Activated naive CD4-positive, alpha-beta T cell treated with anti-CD3 and anti-CD28 coated beads, Interleukin-2, amount 50 U/mL, for 72 hours (primary cell): ENCODE results near the gene CAPN11. TPM values are rescaled to one million over a fixed set of nuclear protein-coding genes. Genes with fewer than 3 reads are reported as not detected.
A peak's percentile ranks its signal among the peaks of the same experiment; 100 is the strongest.
"Not testable (repeated sequence)": the region's sequence is repeated elsewhere in the genome, so short reads cannot be mapped to it uniquely, and the experiment has no call there.

Source experiments
- ATAC-seq, 2 donors: fragments of 150-1000 bp; cut with Tn5 transposase; 2 replicates each; pipeline ENCODE4 v1.10.0; 2021; ENCODE audit warnings: mild to moderate bottlenecking in 2 of 2, moderate library complexity in 2 of 2
- DNase-seq, 2 donors: peaks; one replicate each; pipeline ENCODE4 v3.0.0; 2021 to 2022; ENCODE audit warnings: low spot score in 2 of 2
- H3K27ac Mint-ChIP-seq, 2 donors: one replicate each; pipeline ENCODE4 v1.8.0; 2022; ENCODE audit warnings: mild to moderate bottlenecking in 2 of 2, mixed read lengths in 2 of 2
- H3K36me3 Mint-ChIP-seq, 2 donors: one replicate each; pipeline ENCODE4 v1.8.0; 2022; ENCODE audit warnings: mixed read lengths in 2 of 2
- H3K9me3 Mint-ChIP-seq, 2 donors: one replicate each; pipeline ENCODE4 v1.8.0; 2022; ENCODE audit warnings: mixed read lengths in 2 of 2
- total RNA-seq, 2 donors: library from RNA; stranded (reverse); gene quantifications; one replicate each; pipeline ENCODE4 v1.2.3, GENCODE V29; 2022

CAPN11 gene
- total RNA-seq, 2 donors from 2014 or later, result 0.23 to 0.32 TPM

- ATAC-seq (no peak), DNase-seq (no peak)
- H3K36me3 Mint-ChIP-seq, result no peaks in the 10 kb centered on the region
- no peak overlapping the region for H3K27ac Mint-ChIP-seq
- no peaks in the 10 kb centered on the region for H3K9me3 Mint-ChIP-seq
Observed at GRCh38 chr6:44169154-44169553, 10.5 kb downstream of the CAPN11 start.

GRCh38 chr6:44169886-44170570 is 11.4 kb downstream of the CAPN11 start:
- DNase-seq (no peak), ATAC-seq (no peak)
- Mint-ChIP-seq H3K27ac (no peak overlapping the region), H3K36me3 (no peaks in the 10 kb centered on the region), H3K9me3 (no peaks in the 10 kb centered on the region)

DNA sequence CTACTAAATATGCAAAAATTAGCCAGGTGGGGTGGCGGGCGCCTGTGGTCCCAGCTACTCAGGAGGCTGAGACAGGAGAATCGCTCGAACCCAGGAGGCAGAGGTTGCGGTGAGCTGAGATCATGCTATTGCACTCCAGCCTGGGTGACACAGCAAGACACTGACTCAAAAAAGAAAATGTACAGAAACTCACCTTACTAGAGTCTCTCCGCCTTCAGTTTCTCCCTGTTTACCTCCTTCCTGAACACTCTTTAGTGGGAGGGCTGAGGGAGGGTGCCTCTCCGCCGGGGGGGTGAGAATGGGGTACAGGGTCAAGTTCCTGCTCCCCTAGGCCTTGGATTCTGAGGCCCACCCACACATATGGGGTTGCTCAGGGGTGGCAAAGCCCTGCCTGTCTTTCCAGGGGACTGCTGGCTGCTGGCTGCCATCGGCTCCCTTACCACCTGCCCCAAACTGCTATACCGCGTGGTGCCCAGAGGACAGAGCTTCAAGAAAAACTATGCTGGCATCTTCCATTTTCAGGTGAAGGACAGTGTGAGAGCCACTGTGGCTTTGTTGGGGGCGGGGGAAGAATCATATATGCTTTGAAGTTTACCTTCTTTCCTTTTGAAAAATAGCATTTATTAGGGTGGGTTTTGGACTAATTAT is 13.4 kb downstream of the CAPN11 start:
- Mint-ChIP-seq H3K27ac (peak overlapping the region in 1 of 2 donors; percentile 80), H3K9me3 (no peaks in the 10 kb centered on the region), H3K36me3 (no peaks in the 10 kb centered on the region)
- DNase-seq (no peak), ATAC-seq (peak in 1 of 2 donors; percentile 75)

- ATAC-seq, result peak; percentile 84 to 94
- peak; percentile 80 to 84 for DNase-seq
- Mint-ChIP-seq H3K9me3 (no peaks in the 10 kb centered on the region), H3K36me3 (no peaks in the 10 kb centered on the region), H3K27ac (peak overlapping the region in 1 of 2 donors; percentile 80)
Observed at GRCh38 chr6:44172731-44173500, 14.3 kb downstream of the CAPN11 start.

DNA sequence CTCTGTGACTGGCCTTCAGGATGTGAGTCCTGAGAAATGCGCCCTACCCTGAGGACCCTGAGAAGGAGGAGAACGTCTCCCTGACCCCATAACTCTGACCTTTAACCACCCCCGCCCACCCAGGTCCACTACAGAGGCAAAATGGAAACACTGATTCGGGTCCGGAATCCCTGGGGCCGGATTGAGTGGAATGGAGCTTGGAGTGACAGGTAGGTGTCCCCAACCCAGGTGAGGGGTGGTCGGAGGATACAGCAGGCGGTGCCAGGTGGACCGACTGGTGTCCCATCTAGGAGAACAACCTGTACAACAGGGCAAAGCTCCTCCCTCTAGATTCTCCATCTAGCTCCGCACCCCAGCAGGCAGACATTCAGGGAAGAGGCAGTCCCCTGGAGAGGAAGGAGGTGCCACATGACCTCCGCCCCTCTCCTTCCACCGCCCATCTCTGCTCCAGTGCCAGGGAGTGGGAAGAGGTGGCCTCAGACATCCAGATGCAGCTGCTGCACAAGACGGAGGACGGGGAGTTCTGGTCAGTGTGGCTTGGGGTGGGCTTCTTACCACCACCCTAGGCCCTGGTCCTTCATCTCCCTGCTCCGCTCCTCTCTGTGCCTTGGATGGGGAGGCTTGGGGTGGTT is 17.6 kb downstream of the CAPN11 start:
- no peak for ATAC-seq
- H3K27ac Mint-ChIP-seq, result no peak overlapping the region
- no peak for DNase-seq
- H3K9me3 Mint-ChIP-seq, result no peaks in the 10 kb centered on the region
- no peaks in the 10 kb centered on the region for H3K36me3 Mint-ChIP-seq

DNA sequence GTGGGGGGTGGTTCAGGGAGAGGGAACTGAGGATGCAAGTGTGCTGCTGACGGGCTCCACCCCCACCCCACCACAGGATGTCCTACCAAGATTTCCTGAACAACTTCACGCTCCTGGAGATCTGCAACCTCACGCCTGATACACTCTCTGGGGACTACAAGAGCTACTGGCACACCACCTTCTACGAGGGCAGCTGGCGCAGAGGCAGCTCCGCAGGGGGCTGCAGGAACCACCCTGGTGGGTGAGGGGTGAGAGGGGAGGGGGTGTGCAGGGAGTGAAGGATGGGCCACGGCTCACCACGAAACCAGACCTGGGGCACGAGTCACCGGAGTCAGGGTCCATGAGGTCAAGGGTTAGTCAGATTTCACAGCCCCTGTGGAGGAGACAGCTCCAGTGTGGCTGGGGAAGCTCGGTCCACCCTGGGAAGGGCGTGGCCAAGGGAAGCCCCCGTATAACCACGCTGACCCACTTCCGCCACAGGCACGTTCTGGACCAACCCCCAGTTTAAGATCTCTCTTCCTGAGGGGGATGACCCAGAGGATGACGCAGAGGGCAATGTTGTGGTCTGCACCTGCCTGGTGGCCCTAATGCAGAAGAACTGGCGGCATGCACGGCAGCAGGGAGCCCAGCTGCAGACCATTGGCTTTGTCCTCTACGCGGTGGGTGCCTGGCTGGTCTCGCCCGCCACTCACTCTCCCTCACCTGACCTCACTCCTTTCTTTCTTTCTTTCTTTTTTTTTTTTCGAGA is 18.3 kb downstream of the CAPN11 start:
- Mint-ChIP-seq H3K27ac (no peak overlapping the region), H3K9me3 (no peaks in the 10 kb centered on the region), H3K36me3 (no peaks in the 10 kb centered on the region)
- DNase-seq (no peak), ATAC-seq (peak in 1 of 2 donors; percentile 43)

DNA sequence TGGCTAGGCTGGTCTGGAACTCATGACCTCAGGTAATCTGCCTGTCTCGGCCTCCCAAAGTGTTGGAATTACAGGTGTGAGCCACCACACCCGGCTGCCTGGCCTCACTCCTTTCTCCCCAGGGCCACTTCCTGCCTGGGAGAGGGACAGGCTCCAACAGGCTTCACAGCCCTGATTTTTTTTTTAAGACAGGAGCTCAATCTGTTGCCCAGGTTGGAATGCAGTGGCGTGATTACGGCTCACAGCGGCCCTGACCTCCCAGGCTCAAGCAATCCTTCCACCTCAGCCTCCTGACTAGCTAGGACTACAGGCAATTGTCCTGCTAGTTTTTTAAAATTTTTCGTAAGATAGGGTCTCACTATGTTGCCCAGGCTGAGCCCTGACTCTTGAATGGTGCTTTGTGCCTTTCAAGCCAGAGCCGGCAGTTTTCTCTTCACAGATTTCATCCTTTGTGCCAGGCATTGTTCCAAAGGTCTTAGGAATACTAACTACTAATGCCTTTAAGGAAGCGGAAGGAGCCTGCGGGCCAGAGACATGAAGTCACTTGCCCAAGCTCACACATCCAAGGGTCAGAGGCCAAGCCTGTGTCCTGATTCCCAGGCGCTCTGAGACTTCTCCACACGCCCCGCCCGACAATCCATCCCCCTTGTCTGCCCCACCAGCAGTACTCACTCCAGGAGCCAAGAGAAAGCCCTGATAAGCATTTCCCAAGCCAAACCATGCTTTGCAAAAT is 19.2 kb downstream of the CAPN11 start:
- no peak for ATAC-seq

DNA sequence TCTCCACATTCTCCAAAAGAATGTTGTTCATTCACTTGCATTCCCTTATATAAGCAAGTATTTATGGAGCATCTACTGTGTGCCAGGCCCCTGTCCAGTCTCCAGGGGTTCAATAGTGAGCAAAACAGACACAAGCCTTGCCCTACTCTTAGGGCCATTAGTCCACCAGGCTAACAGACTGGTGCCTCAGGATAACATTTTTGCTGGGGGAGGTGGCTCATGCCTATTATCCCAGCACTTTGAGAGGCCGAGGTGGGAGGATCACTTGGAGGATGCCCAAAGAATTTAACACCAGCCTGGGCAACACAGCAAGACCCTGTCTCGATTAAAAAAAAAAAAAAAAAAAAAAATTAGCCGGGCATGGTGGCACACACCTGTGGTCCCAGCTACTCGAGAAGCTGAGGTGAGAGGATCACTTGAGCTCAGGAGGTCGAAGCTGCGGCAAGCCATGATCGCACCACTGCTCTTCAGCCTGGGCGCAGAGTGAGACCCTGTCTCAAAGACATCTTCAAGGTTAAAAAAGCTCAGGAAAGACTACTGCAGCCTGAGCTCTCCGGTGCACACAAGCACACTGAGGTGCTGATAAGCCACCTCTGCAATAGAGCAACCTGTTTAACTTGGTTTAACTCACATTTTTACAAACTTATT is 19.9 kb downstream of the CAPN11 start:
- no peaks in the 10 kb centered on the region for H3K9me3 Mint-ChIP-seq

More for the DNA sequence above, 19.2 kb downstream of the CAPN11 start:
- H3K36me3 Mint-ChIP-seq, result no peaks in the 10 kb centered on the region
- DNase-seq, result no peak
- H3K27ac Mint-ChIP-seq, result peak overlapping the region in 1 of 2 donors; percentile 5
- H3K9me3 Mint-ChIP-seq, result no peaks in the 10 kb centered on the region

GRCh38 chr6:44179072-44179536 is 20.5 kb downstream of the CAPN11 start:
- Mint-ChIP-seq H3K27ac (no peak overlapping the region), H3K9me3 (no peaks in the 10 kb centered on the region), H3K36me3 (no peaks in the 10 kb centered on the region)
- DNase-seq, result no peak
- no peak for ATAC-seq

More for the DNA sequence above, 19.9 kb downstream of the CAPN11 start:
- DNase-seq (no peak), ATAC-seq (no peak)
- Mint-ChIP-seq H3K27ac (no peak overlapping the region), H3K36me3 (no peaks in the 10 kb centered on the region)

DNA sequence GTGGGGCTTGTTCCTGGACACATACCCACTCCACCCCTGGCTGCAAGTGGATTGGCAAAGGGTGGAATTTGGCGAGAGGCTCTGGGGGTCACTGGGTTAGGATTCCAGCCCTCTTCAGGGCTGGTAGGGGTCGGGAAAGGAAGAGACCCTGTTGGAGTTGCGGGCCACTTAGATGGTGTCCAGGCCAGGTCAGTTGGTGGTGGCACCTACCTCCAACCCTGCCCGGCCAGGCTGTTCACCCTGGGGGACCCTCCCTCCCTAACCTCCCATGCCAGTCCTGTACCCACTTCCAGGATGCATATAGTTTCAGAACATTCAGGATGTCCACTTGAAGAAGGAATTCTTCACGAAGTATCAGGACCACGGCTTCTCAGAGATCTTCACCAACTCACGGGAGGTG is 21.0 kb downstream of the CAPN11 start:
- ATAC-seq (no peak), DNase-seq (no peak)
- no peak overlapping the region for H3K27ac Mint-ChIP-seq
- H3K36me3 Mint-ChIP-seq, result no peaks in the 10 kb centered on the region
- H3K9me3 Mint-ChIP-seq, result no peaks in the 10 kb centered on the region

GRCh38 chr6:44180406-44180805 is 21.8 kb downstream of the CAPN11 start:
- no peaks in the 10 kb centered on the region for H3K36me3 Mint-ChIP-seq
- H3K9me3 Mint-ChIP-seq, result no peaks in the 10 kb centered on the region
- no peak for DNase-seq
- no peak overlapping the region for H3K27ac Mint-ChIP-seq
- ATAC-seq, result peak in 1 of 2 donors; percentile 38

DNA sequence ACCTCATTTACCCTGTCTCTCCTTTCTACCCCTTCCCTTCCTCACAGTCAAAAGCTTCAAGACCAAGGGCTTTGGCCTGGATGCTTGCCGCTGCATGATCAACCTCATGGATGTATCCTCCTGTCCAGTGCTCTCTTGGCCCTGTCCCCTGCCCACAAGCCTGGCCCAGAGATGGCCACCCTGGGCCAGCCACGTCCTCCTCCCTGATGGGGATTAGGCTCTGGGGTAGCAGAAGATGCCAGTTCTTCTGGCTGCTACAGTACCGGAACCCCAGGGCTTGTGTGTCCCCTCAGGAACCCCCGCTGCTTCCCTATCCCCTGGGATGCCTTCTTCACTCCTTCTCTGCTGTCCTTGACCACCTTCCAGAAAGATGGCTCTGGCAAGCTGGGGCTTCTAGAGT is 22.3 kb downstream of the CAPN11 start:
- ATAC-seq (peak in 1 of 2 donors; percentile 52), DNase-seq (no peak)
- Mint-ChIP-seq H3K27ac (no peak overlapping the region), H3K36me3 (no peaks in the 10 kb centered on the region), H3K9me3 (no peaks in the 10 kb centered on the region)

DNA sequence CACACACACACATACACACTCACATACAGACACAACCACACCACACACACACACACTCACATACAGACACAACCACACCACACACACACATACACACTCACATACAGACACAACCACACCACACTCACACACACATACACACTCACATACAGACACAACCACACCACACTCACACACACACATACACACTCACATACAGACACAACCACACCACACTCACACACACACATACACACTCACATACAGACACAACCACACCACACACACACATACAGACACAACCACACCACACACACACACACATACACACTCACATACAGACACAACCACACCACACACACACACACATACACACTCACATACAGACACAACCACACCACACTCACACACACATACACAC is 23.2 kb downstream of the CAPN11 start:
- not testable (repeated sequence) for H3K9me3 Mint-ChIP-seq, DNase-seq, H3K36me3 Mint-ChIP-seq, ATAC-seq, H3K27ac Mint-ChIP-seq

DNA sequence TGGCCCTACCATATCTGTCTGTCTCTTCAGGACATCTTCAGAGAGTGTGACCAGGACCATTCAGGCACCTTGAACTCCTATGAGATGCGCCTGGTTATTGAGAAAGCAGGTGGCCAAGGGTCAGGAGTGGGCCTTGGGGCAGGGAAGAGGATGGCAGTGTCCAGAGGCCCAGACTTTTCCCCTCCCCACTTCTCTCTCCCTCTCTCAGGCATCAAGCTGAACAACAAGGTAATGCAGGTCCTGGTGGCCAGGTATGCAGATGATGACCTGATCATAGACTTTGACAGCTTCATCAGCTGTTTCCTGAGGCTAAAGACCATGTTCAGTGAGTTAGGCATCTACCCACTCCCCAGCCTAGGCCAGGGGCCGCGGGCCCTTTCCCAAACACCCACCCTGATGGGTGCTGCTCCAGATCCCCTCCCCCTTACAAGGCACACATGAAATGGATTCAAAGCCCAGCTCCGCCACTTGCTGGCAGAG is 24.3 kb downstream of the CAPN11 start:
- no peaks in the 10 kb centered on the region for H3K36me3 Mint-ChIP-seq
- H3K27ac Mint-ChIP-seq, result no peak overlapping the region
- no peaks in the 10 kb centered on the region for H3K9me3 Mint-ChIP-seq
- DNase-seq, result no peak
- ATAC-seq, result no peak

DNA sequence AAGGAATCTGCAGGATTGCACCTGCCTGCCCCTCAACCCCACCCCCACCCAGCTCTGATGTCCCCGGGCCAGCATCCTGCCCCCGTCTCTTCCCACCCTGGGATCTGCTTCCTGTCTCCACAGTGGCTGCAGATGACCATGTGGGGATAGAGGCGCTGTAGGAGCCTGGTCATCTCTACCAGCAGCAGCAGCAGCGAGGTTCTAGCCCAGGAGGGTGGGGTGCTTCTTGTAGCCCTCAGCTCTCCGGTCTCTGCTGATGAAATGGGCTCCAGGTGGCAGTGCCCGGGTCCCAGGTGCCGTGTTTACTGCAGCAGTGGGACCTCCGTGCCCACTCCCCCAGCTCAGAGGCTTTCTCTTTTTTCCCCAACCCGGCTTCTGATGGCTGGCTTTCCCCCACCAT is 25.2 kb downstream of the CAPN11 start:
- DNase-seq, result no peak
- Mint-ChIP-seq H3K9me3 (no peaks in the 10 kb centered on the region), H3K27ac (no peak overlapping the region), H3K36me3 (no peaks in the 10 kb centered on the region)
- ATAC-seq, result no peak
